Epithelial cell of esophagus (primary cell): Measurements from ENCODE around the gene REXO5.

ENCODE experiments used
- DNase-seq: peaks from one replicate; pipeline ENCODE4 v3.0.0; 2010; ENCODE audit warnings: low read depth
- H3K4me3 ChIP-seq: 2 replicates; pipeline ENCODE4 v1.5.1; 2011; ENCODE audit warnings: mild to moderate bottlenecking, low read length, control low read depth
- CTCF ChIP-seq: IDR thresholded peaks from 2 replicates; pipeline ENCODE4 v1.5.1; 2011; ENCODE audit warnings: low read depth, mild to moderate bottlenecking, low read length, control low read depth, inconsistent platforms; ENCODE audit not compliant: insufficient read depth; ENCODE audit errors: missing control alignments

The REXO5 gene

GRCh38 chr16:20782470-20782869 is 23.9 kb upstream of the REXO5 start:
- TF ChIP-seq CTCF: no peak
- H3K4me3 ChIP-seq: no peak overlapping the region
- no peak for DNase-seq

GRCh38 chr16:20784204-20784603 is 22.1 kb upstream of the REXO5 start:
- H3K4me3 ChIP-seq: no peak overlapping the region
- no peak for DNase-seq
- TF ChIP-seq CTCF: no peak

GRCh38 chr16:20789130-20789529 is 17.2 kb upstream of the REXO5 start:
- H3K4me3 ChIP-seq: no peak overlapping the region
- no peak for TF ChIP-seq CTCF

GRCh38 chr16:20791923-20792612 is 14.3 kb upstream of the REXO5 start:
- no peak overlapping the region for H3K4me3 ChIP-seq
- TF ChIP-seq CTCF: no peak
- DNase-seq: no peak

More at GRCh38 chr16:20789130-20789529, 17.2 kb upstream of the REXO5 start:
- no peak for DNase-seq

- no peak for DNase-seq
- no peak for TF ChIP-seq CTCF
- H3K4me3 ChIP-seq: no peak overlapping the region
Measured at GRCh38 chr16:20798364-20798763, 8.0 kb upstream of the REXO5 start.

GRCh38 chr16:20799599-20799998 is 6.7 kb upstream of the REXO5 start:
- H3K4me3 ChIP-seq: no peak overlapping the region
- peak; percentile 48 for TF ChIP-seq CTCF
- peak; percentile 39 for DNase-seq

GRCh38 chr16:20801278-20801677 is 5.0 kb upstream of the REXO5 start:
- no peak overlapping the region for H3K4me3 ChIP-seq
- no peak for DNase-seq
- no peak for TF ChIP-seq CTCF
